LNCaP clone FGC (cell line): Measurements from ENCODE around the gene HDHD3.
"Not testable (repeated sequence)": the region's sequence is repeated elsewhere in the genome, so short reads cannot be mapped to it uniquely, and the experiment has no call there.

ENCODE experiments used
- DNase-seq: peaks from one replicate; pipeline ENCODE4 v3.0.0-alpha.2; 2011; ENCODE audit warnings: low read depth
- H3K4me3 ChIP-seq: 2 replicates; pipeline ENCODE4 v1.5.1; 2011; ENCODE audit warnings: mild to moderate bottlenecking, low read depth, low read length, control low read depth
- CTCF ChIP-seq: IDR thresholded peaks from 2 replicates; pipeline ENCODE4 v1.5.1; 2012; ENCODE audit warnings: mild to moderate bottlenecking; ENCODE audit not compliant: control insufficient read depth, insufficient read depth; ENCODE audit errors: extremely low read depth

Gene HDHD3

DNA sequence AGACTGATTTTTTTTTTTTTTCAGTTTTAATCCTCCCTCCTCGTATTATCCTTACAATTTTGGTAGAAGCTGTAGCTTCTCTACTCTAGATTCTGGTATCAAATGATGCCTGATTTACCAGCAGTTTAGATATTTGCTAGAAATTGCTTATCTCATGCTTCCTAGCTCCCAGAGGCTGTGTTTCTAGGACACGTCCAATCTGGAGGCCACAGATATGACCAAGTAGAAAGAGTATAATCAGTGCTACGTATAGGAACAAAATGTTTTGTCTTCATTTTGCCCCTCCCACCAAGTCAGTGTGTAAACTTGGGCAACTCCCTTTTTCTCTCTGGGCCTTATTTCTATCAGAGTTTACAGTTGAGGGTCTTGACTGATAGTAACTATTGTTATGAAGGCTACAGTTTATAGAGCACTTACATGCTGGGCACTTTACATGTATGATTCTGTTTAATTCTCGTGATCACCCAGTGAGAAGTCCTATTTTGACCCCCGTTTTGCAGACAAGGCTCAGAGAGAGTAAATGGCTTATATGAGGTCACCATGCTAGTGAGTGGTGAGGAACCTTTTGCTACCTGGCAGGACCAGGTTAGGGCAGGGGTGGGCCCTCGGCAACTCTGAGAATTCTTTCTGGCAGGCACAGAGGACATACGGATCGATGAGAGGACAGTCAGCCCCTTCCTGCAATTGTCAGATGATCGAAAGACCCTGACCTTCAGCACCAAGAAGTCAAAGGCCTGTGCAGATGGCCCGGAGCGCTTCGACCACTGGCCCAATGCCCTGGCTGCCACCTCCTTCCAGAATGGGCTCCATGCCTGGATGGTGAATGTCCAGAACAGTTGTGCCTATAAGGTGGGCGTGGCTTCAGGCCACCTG is 7.6 kb downstream of the HDHD3 start:
- TF ChIP-seq CTCF = no peak
- H3K4me3 ChIP-seq = no peak overlapping the region
- no peak for DNase-seq

DNA sequence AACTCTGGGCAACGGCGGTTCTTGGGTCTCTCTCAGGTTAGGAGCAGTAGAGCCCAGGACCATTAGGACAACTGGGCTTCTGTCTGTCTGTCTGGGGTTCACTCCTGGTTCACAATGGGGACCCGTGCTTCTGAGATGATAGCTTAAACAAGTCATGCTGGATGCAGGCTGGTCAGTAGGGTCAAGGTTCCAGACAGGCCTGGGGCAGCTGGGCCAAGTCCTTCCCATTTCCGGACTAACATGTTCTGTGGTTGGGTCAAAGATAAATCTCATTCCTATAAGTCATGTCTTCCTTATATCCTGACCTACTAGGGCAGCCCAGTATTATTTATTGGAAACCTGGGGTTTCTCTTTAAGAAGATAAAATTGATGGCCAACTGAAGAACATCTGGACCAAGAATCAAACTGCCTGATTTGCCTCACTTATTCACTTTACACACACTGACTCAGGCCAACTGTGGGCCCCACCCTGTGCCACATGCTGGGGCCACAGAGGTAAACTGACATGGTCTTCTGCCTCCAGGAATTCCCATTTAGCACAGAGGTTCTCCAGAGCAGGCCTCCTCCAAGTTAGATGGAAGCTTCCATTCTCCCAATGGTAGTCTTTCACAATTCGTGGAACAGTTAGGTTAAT is 8.3 kb downstream of the HDHD3 start:
- DNase-seq = no peak
- no peak overlapping the region for H3K4me3 ChIP-seq
- no peak for TF ChIP-seq CTCF

- not testable (repeated sequence) for DNase-seq
Measured at GRCh38 chr9:113365652-113366051, 11.1 kb downstream of the HDHD3 start.

DNA sequence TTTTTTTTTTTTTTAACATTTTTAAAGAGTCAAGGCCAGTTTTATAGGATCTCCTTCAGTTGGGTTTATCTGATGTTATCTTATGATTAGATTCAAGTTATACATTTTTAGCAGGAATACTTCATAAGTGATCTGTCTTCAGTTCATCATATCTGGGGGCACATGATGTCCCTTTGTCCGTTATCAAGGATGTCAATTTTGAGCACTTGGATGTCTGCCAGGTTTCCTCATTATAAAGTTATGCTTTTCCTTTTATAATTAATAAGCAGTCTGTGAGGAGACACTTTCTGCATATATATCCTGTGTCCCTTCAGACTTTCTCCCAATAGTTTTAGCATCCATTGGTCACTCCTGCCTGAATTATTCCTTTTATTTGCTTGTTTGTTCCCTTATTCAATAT is 11.8 kb downstream of the HDHD3 start:
- H3K4me3 ChIP-seq = no peak overlapping the region
- DNase-seq = no peak
- TF ChIP-seq CTCF = no peak

More at GRCh38 chr9:113365652-113366051, 11.1 kb downstream of the HDHD3 start:
- H3K4me3 ChIP-seq = not testable (repeated sequence)

DNA sequence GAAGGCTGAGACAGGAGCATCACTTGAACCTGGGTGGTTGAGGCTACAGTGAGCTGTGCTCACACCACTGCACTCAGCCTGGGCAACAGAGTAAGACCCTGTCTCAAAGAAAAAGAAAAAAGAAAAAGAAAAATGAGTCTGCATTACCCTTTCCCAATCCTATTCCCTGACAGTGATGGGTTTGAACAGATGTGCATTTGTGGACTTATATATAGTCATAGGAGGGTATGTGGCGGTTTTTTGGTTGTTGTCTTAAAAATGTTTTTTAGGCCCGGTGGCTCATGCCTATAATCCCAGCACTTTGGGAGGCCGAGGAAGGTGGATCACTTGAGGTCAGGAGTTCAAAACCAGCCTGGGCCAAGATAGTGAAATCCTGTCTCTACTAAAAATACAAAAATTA is 13.4 kb downstream of the HDHD3 start:
- no peak for DNase-seq
- H3K4me3 ChIP-seq = no peak overlapping the region
- no peak for TF ChIP-seq CTCF

DNA sequence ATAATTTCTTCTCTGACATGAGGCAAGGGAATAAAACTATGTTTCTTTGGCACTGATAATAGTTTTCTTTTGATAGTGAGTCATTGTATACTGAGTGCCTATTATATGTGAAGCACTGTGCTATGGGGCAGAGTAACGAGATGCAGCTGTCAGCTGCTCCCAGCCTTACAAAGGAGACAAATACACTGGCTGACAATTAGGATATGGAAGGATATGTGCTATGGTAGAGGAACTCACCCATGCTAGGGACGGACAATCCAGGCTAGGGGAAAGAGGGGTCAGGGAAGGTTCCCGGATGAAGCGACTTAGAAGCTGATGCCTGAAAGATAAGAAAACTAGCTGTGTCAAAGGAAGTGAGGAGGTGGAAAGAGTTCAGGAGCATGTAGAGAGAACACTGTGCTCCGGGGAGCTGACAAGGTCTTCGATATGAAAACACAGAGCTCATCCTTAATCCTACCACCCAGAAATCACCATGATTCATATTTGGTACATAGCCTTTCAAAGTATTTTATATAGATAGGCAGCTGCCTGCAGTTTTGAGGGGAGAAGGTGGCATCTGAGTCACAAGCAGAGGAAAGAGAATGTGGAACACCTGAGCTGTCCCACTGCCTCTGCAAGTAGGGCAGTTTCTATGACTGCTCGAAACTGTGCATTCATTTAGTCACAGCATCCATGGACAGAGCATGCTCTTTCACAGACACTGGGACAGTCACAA is 15.3 kb downstream of the HDHD3 start:
- no peak for DNase-seq
- H3K4me3 ChIP-seq = no peak overlapping the region
- TF ChIP-seq CTCF = no peak

DNA sequence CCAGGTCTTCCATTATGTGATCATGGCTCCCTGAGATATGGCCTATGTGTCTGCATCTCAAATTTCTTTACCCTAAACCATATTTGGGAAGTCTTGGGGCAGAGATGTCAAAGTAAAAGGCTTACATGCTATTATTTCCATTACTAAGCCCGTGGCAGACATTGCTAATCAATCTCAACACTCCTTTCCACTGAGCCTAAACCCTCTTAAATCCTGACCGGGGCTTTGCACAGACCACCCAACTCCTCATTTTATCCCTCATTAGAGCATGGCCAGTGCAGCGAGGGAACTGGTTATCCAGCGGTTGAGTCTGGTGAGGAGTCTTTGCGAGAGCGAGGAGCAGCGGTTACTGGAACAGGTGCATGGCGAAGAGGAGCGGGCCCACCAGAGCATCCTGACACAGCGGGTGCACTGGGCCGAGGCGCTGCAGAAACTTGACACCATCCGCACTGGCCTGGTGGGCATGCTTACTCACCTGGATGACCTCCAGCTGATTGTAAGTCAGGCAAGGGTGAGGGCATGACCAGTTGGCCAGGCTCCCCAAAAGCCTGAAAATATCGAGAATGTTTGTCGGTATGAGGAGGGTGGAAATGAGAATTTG is 16.4 kb downstream of the HDHD3 start:
- H3K4me3 ChIP-seq = no peak overlapping the region
- no peak for DNase-seq
- TF ChIP-seq CTCF = no peak
